Ramos (cell line): Measurements from ENCODE around the gene KLF3.

Source experiments
- in situ Hi-C: fragments of 300-500 bp; cut with MboI; formaldehyde crosslinking; loops from one replicate; pipeline ENCODE4 v1.14.3; 2022; ENCODE audit warnings: low sequenced_read_pairs; ENCODE audit not compliant: unreplicated experiment

Gene KLF3

GRCh38 chr4:38691251-38692008 lies 27.4 kb downstream of the KLF3 start:
- in situ Hi-C loops: no loop called here

GRCh38 chr4:38692421-38692820 lies 28.4 kb downstream of the KLF3 start:
- in situ Hi-C loops: no loop called here

GRCh38 chr4:38693569-38693968 lies 29.6 kb downstream of the KLF3 start:
- in situ Hi-C loops: no loop called here

GRCh38 chr4:38694330-38694729 lies 30.3 kb downstream of the KLF3 start:
- in situ Hi-C loops: no loop called here

- in situ Hi-C loops: no loop called here
Observed at GRCh38 chr4:38695809-38696208, 31.8 kb downstream of the KLF3 start.

GRCh38 chr4:38696697-38697096 lies 32.7 kb downstream of the KLF3 start:
- in situ Hi-C loops: no loop called here

GRCh38 chr4:38698176-38698575 lies 34.2 kb downstream of the KLF3 start:
- in situ Hi-C loops: no loop called here

GRCh38 chr4:38699112-38699511 lies 35.1 kb downstream of the KLF3 start:
- in situ Hi-C loops: no loop called here

- in situ Hi-C loops: no loop called here
Observed at GRCh38 chr4:38703635-38704034, 39.6 kb downstream of the KLF3 start.

- in situ Hi-C loops: no loop called here
Observed at GRCh38 chr4:38704622-38705154, 40.7 kb downstream of the KLF3 start.

- in situ Hi-C loops: no loop called here
Observed at GRCh38 chr4:38706301-38706700, 42.3 kb downstream of the KLF3 start.

GRCh38 chr4:38710053-38710452 lies 46.1 kb downstream of the KLF3 start:
- in situ Hi-C loops: no loop called here

- in situ Hi-C loops: no loop called here
Observed at GRCh38 chr4:38711066-38711465, 47.1 kb downstream of the KLF3 start.

- in situ Hi-C loops: no loop called here
Observed at GRCh38 chr4:38715050-38715449, 51.1 kb downstream of the KLF3 start.

- in situ Hi-C loops: no loop called here
Observed at GRCh38 chr4:38716256-38716655, 52.3 kb downstream of the KLF3 start.

- in situ Hi-C loops: no loop called here
Observed at GRCh38 chr4:38717604-38718003, 53.6 kb downstream of the KLF3 start.

- in situ Hi-C loops: loop anchor here (10.0 kb wide), 1 partner anchor 538 kb away; no protein-coding TSS in a partner anchor
Observed at GRCh38 chr4:38723114-38723513, 59.1 kb downstream of the KLF3 start.

GRCh38 chr4:38723726-38724474 lies 59.9 kb downstream of the KLF3 start:
- in situ Hi-C loops: loop anchor here (10.0 kb wide), 1 partner anchor 539 kb away; no protein-coding TSS in a partner anchor

- in situ Hi-C loops: loop anchor here (10.0 kb wide), 1 partner anchor 540 kb away; no protein-coding TSS in a partner anchor
Observed at GRCh38 chr4:38724475-38724808, 60.4 kb downstream of the KLF3 start.

- in situ Hi-C loops: loop anchor here (10.0 kb wide), 1 partner anchor 544 kb away; no protein-coding TSS in a partner anchor
Observed at GRCh38 chr4:38728631-38729141, 64.7 kb downstream of the KLF3 start.

- in situ Hi-C loops: no loop called here
Observed at GRCh38 chr4:38730493-38730829, 66.5 kb downstream of the KLF3 start.
